Measurements from ENCODE around the gene MAML3. TPM values are rescaled to one million over a fixed set of nuclear protein-coding genes. Genes with fewer than 3 reads are reported as not detected.

Gene MAML3
- polyA plus RNA-seq, 4 donors = 13.5 to 17.9 (median 16.5) TPM

DNA sequence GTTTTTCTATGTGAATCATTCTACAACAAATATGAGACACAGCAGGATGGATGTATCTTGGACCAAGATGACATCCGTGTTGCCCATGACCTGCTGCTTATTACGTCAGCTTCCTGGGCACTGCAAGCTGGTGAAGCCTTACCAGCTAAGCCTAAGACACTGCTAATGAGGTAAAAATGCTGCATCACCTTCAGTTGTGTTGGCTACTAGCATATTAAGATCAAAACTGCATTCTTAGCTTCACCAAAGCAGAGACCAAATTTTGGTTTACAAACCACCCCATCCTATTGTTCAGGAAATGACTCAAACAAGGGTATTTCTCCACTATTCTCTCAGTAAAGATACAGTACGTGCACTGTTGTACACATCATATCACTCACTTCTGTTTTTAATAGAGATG is 50.3 kb downstream of the MAML3 start:
- DNase-seq (ENCODE audit: low read depth in 4 of 4, low spot score in 3 of 4) = no peak

DNA sequence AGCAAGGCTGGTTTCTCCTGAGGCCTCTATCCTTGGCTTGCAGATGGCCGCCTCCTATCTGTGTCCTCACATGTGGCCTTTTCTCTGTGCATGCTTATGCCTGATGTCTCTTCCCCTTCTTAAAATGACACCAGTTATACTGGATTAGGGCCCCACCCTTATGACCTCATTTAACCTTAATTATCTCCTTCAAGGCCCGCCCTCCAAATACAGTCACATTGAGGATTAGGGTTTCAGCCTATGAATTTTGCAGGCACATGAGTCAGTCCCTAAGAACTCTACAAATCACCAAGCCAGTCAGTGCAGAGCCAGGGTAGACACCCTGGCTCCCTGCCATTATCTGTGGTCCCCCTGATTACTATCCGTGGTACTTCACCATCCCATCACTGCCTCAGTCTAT is 51.6 kb downstream of the MAML3 start:
- no peak for DNase-seq (ENCODE audit: low read depth in 4 of 4, low spot score in 3 of 4)

DNA sequence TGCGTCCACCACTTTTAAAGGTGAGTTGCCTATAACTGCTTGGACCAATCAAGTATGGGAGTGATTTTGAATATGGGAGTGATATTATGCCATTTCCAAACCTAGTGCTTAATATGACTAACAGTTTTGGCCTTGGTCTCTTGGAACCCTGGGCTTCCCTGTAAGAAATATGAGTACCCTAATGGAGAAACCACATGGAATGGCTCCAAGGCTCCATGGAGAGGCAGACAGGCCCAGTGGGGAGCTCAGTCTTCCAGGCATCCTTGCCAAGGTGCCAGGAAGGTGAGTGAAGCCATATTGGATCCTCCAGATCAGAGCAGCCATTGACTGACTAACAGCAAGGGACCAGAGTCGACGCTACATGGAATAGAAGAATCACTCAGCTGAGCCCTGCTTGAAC is 53.2 kb downstream of the MAML3 start:
- DNase-seq (ENCODE audit: low read depth in 4 of 4, low spot score in 3 of 4) = no peak

DNA sequence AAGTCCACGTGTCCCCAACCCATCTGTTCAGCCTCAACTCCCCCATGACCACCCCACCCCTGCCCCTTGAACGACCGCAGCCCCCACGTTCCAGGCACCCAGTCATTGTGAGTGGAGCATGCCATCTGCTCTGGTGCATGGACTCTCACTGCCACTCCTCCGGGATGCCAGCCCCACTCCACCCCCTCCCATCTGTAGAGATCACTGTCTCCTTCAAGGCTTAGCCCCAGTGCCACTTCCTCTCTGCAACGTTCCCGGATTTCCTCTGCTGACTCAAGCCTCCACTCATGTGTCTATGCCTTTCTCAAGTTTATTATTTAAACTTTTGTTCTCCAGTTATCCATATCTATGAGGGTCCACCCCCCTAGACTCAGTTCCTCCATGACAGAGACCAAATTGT is 54.0 kb downstream of the MAML3 start:
- DNase-seq (ENCODE audit: low read depth in 4 of 4, low spot score in 3 of 4) = no peak

DNA sequence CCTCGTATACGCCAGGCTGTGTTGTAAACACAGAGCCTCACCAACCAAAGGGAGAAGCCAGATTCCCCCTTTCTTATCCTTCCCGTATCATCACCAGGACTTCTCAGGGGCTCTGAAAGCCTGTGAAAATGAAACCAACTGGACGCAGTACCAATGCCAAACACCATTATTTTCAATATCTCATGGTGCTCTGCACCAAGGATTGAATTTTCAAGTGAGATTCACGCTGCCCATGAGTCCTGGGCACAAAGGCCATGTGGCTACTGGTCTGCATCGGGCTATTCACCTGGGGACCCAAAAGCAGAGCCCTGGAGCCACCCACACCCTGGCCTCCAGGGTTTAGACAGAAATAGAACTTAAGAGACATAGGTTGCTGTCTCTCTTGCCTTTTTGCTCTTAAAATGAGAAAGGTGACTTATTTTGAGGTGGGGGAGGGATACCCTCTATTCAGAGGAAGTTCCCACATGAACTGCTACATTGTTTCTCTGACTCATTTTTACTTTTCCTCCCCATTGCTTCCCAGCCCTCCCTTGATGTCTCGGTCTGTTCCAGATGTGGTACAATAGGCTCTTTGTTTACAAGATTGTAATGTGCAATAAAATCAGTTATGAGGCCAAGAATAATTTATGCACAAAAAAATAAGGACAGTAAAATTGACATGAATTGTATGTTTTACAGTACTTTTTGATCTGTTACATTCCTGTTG is 55.4 kb downstream of the MAML3 start:
- DNase-seq (ENCODE audit: low read depth in 4 of 4, low spot score in 3 of 4) = no peak

DNA sequence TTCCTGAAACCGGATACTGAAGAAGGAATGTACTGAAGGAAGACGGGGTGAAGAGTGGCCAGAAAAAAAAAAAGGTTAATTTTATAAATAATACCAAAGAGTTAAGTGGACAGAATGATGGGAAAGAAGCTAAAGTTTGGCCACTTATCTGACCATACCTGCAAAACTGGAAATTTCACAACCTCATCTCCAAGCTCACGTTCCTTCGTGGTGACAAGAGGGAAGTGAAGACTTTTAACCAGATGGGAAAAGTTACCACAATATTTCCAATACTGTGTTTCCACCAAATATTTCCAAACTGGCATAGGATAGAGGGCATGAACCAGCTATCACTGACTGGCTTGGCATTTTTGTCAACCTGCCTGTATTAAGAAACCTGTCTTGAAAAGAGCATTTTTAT is 56.4 kb downstream of the MAML3 start:
- no peak for DNase-seq (ENCODE audit: low read depth in 4 of 4, low spot score in 3 of 4)

DNA sequence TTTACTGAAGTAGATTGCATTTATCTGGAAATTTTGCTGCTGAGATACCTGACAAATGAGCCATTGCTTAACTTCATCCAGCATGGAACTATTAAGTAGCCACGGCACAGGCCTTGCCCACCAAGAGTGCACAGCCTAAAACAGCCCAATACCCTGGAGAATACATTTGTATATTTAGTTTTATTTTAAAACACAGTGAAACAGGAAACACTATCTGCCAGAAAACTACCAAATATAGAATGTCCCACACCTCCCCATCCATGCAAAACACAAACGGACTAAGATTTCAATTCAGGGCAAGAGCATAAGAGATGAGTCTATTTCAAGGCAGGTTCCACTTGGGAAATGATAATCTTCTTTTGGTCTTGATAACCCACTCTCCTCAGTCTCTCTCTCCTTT is 57.1 kb downstream of the MAML3 start:
- no peak for DNase-seq (ENCODE audit: low read depth in 4 of 4, low spot score in 3 of 4)

DNA sequence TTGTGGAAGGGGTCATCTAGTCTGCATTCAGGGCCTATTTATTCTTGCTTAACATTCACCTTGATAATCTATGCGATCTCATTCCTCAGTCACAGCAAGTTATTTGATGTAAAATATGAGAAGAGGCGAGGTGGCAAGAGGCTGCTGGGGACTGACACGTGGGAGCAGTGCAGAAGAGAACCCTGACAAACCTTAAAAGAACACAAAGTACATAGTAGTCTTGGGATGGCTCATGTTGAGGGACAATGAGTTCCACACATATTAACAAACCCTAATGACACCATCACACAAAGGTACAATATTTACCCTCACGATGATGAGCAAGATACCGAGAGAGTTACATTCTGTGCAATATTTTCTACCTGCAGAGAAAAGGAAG is 57.5 kb downstream of the MAML3 start:
- no peak for DNase-seq (ENCODE audit: low read depth in 4 of 4, low spot score in 3 of 4)

DNA sequence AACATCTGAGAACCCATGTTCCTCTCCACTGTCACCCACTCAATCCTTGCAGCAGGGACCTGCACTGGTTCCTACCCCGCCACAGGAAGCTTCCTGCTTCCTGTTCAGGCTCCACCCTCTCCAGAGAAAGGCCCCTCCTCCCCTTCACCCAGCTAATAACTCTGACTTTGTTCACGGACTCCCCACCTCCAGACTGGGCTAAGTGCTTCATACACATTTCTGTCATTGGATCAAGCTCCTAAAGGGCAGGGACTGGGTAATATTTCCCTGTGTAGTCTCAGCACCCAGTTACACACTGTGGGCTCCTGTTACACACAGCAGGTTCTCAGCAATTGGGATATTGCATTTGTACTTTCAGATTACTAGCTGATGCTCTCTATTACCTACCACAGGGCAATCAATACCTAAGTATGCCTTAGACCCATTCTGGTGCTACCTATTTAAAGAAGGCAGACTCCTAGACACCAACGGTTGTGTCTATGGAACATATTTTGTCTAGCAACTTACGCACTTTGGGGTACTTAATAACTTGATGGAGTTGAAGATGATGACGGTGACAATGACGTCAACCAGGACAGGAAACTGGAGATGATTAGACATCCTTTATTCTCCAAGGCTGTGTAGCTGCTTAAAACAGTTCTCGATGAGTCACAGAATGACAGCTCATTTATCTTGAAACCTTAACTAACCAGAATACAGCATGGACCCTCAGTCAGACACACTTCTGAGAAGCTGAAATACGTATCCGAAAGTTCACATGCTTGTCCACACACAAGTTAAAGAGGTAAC is 58.1 kb downstream of the MAML3 start:
- DNase-seq (ENCODE audit: low read depth in 4 of 4, low spot score in 3 of 4) = no peak

DNA sequence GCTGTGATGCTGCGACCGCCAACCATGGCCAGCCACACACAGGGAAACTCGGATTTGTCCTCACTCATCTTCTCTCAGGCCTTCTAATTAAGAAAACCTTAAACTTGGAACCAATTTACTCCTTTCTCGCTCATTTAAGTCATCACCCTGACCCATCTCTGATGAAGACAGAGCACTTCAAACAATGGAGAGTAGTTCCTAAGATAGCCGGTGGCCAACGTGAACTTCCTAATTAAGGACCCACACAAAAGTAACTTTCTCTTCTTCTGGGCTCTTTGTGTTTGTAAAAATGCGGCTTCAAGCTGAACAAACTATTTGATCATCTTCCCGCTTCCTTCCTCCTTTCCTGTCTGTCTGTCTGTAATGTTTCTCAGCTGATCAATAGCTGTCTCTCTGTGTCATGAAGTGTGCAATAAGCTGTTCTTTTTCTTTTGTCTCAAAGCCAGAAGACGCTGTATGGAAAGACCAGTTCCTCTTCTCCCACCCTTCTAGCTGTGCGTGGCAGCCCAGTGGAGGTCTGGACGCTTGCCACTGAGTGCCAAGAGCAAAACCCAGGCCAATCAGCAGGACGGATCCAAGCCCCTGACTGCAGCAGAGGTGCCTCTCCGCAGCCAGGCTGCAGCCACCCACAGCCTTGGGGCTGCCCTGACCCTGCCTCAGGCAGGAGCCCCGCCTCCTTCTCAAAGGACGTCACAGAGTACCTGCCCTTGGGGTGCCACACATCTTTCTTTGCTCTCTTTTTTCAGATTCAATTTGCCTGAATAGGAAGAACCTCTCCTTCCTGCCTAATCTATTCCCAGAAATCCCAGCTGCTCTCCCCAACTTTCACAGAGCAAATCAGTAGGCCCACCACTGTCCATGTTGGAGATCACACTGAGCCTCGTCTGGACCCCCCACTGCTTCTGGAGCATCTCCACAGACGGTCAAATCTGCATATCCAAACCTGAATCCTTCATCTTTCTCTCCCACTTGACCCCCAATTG is 59.3 kb downstream of the MAML3 start:
- DNase-seq (ENCODE audit: low read depth in 4 of 4, low spot score in 3 of 4) = no peak

DNA sequence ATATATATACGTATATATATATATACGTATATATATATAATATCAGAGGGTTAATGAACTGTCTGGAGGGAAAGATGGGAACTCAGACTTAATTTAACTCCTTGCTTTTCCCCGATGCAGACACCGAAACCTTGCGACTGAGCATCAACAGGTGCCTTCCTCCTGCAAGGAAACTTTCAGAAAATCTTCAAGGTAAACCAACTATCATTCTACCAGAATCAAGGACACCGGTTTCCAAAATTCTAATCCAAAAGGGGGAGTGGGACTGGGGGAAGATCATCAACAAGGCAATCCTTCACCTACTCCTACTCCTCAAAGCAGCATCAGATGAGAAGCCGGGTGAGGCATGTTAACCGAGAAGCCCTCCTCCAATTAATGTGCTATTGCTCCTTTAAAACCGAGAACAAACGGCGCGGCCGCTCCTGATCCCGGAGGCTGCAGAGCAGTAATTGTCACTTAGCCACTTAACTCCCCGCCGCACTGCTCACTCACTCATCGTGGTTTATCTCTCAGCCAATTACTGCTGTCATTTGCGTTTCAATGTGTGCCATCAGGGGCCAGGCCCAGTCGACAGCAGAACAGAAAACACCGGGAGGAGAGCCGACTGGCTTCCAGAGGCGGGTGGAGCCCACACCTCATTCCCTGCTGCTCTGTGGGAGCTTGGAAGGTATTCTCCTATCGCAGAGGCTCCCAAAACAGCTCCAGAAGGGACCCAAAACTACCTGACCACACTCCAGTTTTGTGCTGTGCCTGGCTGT is 61.7 kb downstream of the MAML3 start:
- DNase-seq (ENCODE audit: low read depth in 4 of 4, low spot score in 3 of 4) = no peak

DNA sequence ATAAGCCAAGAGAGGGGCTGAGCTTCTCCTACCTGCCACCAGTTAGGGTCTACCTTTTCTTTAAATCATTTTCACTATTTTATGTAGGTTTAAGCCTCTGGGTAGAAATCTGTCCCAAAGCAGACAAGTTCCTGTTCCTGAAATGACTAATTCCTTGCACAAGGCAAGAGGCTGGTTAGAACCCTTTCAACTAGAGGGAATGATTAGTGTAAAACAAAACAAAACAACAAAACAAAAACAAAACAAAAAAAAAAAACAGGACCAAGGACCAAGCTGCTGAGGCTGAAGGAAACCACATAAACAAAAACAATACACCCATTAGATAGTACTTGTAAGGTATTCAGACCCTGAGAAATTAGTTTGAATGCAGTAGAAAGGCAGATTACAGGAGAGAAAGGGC is 62.7 kb downstream of the MAML3 start:
- no peak for DNase-seq (ENCODE audit: low read depth in 4 of 4, low spot score in 3 of 4)

DNA sequence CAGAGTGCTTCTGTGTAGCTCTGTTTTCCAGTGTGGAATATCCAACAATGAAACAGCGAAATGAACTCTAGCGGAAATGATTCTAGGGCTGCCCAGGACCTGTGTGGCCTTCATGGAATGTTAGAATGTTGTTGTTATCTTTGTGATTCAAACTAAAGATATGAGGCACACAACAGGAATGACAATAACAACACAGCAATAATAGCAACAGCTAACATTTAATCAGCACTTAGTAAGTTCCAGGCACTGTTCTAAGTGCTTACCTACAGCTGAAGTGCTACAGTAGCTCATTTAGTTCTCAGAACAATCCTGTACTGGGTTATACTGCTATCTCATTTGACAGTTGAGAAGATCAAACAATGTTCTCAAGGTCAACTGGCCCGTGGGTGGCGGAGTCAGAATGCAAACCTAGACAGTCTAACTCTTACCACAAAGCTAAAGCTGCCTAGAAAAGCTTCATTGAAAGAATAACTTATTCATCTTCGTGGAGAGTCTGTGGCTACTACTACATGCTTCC is 63.7 kb downstream of the MAML3 start:
- DNase-seq (ENCODE audit: low read depth in 4 of 4, low spot score in 3 of 4) = no peak

DNA sequence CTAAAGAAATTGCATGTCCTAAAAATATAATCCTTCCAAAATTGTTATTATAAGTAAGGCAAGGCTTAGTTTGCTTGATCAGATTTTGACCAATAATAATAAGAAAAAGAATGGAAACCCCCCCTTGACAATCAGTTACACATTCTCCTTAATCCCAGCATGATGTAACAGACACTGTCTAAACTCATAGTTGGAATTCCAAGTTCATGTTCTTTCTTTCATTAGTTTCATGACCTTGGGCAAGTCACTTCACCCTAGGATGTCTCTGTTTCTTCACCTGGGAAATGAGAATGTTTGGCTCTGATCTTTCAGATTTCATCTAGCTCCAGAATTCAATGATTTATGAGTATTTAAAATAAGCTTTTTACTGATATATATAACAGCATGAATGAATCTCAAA is 64.8 kb downstream of the MAML3 start:
- DNase-seq (ENCODE audit: low read depth in 4 of 4, low spot score in 3 of 4) = no peak

DNA sequence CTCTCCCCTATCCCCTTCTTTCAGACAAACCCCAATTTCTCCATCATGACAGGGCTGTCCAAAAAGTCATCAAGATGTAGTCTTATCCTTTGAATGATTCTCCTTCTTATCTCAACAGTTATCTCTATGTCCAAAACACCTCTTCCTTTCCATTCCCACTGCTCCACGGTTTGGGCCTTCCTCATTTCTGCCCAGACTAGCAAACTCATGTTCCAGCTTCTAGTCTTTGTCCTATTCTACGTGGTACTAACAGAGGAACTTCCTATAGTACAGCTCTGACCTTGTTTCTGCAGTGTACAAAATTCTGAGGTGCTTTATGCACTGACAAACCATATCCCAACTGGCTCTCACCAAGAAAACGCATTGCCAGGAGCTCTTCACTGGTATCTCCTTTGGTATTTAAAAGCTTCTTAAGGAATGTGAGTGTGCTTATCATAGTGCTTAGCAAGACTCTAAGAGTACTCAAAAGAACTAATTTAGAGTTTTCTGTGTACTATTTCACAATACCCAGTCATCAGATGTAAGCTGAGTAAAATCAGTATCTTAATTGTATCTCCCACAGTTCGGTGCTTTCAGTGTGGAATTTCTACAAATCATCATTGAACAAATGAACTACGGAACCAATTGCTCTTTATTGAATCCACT is 65.5 kb downstream of the MAML3 start:
- DNase-seq (ENCODE audit: low read depth in 4 of 4, low spot score in 3 of 4) = no peak

DNA sequence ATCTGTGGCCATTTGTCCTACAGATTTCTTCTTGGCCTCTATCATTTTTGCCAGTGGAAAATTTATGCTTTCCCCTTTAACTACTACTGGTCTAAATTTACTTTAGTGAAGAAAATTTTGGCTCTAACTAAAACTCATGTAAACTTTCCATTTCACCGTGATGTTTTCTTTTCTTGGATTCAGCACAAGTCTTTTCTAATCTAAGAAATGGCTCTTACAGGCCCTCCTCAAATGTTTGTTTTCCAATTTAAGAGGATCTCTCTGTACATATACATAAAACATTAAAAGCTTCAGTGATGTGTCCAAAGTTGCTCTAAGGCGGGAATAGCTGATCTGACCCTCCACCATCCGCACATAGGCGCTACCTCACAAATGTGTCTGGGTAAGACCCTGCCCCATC is 68.1 kb downstream of the MAML3 start:
- no peak for DNase-seq (ENCODE audit: low read depth in 4 of 4, low spot score in 3 of 4)

DNA sequence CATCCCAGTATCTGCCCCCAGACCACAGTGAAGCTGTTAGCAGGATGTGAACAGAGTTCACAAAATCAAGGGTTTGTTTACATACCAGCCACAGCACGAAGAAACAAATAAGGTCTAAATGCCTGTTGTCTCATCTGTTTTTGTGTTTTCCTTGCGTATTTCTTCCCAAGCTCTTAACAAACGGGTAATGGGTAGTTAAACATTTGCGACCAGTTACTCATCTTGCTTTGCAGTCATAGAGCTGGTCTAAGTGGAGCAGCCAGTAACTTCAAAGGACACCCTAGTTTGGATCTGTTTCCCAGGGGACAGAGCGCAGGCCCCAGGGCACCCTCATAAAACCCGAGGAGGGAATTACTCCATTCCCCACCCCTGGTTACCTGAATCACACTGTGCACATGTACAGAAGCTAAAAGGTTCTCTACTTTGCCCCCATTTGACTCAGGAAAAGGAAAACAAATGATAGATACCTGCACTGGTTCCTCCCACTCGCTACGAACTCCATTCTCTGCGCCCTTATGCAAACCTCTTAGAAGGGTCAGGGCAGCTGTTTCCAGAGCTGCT is 68.8 kb downstream of the MAML3 start:
- DNase-seq (ENCODE audit: low read depth in 4 of 4, low spot score in 3 of 4) = no peak

DNA sequence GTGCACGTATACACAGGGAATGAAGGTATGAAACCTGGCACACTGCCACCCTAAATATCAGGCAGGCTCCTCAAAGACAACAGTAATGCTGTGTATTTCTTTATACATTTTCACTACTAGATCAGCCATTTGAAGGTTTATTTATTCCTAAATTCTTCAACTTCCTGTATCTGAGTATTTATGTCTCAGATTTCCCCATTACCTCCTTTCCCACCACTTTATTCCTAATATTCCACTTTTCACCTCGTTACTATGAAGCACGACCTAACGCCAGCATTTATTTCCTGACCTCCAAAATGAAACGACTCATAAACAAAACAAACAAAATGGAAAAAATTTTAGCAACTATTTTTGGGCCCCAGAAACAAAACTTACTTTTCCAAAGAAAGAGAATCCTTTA is 69.6 kb downstream of the MAML3 start:
- no peak for DNase-seq (ENCODE audit: low read depth in 4 of 4, low spot score in 3 of 4)

DNA sequence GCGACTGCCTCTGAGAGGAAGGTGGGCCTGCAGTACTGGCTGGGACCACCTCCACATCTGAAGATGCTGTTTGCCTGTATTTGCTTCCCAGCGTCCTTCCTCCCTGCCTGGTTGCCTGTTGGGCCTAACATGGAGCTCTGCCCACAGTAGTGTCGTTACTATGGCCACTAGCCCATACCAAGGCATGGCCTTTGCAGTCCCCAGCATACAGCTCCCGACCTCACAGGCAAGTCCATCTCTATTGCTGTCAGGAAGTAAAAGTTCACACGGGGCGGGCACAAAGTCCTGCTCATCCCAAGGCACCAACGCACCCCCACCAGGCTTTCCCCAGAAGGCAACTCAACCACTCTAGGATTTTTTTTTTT is 71.6 kb downstream of the MAML3 start:
- no peak for DNase-seq (ENCODE audit: low read depth in 4 of 4, low spot score in 3 of 4)

All from left renal pelvis (tissue), 4 donors.